22Rv1 (cell line): ENCODE results near the gene MINDY4.

ENCODE experiments used
- CTCF ChIP-seq: fragments of 450-650 bp; IDR thresholded peaks from 2 replicates; pipeline ENCODE4 v1.5.1; 2017; ENCODE audit warnings: mild to moderate bottlenecking
- ZFX ChIP-seq: fragments of 450-650 bp; IDR thresholded peaks from 2 replicates; pipeline ENCODE4 v1.6.1; 2017; ENCODE audit warnings: antibody characterized with exemption, borderline replicate concordance

- TF ChIP-seq CTCF (no peak), ZFX (no peak)
Observed at GRCh38 chr7:30932562-30932961, 161.3 kb downstream of the MINDY4 start.
